Adrenal gland (tissue), 5 donors: ENCODE results near the gene IKZF4.
"Not testable (repeated sequence)": the region's sequence is repeated elsewhere in the genome, so short reads cannot be mapped to it uniquely, and the experiment has no call there.

Experiments used
- POLR2A ChIP-seq, 2 donors: fragments of 450-650 bp; IDR thresholded peaks; one replicate each; pipeline ENCODE4 v1.6.1; 2017; ENCODE audit warnings: antibody characterized with exemption in 2 of 2, mild to moderate bottlenecking in 2 of 2, moderate library complexity in 1 of 2
- TF ChIP-seq, protein P1 (sequence below), 6 experiments: fragments of 450-650 bp in 4 of 6; fragments of 200-600 bp in 2 of 6; sonication (generic) in 1 of 6; IDR thresholded peaks; 1 replicate in 5 of 6; 2 replicates in 1 of 6; pipeline versions ENCODE4 v1.5.1 to v1.8.0; 2016 to 2021; ENCODE audit warnings: antibody characterized with exemption in 6 of 6, mild to moderate bottlenecking in 2 of 6, moderate library complexity in 1 of 6
- donor health status: DM: no; HTN: no; CAD: no.

DNA sequence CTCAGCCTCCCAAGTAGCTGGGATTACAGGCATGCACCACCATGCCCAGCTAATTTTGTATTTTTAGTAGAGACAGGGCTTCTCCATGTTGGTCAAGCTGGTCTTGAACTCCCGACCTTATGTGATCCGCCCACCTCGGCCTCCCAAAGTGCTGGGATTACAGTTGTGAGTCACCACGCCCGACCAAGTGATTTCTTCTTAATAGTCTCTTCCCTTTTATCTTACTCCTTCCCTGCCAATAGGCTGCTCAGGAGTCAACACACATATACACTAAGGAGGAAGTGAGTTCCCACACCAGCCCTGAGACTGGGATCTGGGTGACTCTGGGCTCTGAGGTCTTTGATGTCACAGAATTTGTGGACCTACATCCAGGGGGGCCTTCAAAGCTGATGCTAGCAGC lies 17.5 kb upstream of the IKZF4 start:
- TF ChIP-seq POLR2A (IDR thresholded peaks at IDR 0.05) = not testable (repeated sequence)
- TF ChIP-seq, protein P1, sequence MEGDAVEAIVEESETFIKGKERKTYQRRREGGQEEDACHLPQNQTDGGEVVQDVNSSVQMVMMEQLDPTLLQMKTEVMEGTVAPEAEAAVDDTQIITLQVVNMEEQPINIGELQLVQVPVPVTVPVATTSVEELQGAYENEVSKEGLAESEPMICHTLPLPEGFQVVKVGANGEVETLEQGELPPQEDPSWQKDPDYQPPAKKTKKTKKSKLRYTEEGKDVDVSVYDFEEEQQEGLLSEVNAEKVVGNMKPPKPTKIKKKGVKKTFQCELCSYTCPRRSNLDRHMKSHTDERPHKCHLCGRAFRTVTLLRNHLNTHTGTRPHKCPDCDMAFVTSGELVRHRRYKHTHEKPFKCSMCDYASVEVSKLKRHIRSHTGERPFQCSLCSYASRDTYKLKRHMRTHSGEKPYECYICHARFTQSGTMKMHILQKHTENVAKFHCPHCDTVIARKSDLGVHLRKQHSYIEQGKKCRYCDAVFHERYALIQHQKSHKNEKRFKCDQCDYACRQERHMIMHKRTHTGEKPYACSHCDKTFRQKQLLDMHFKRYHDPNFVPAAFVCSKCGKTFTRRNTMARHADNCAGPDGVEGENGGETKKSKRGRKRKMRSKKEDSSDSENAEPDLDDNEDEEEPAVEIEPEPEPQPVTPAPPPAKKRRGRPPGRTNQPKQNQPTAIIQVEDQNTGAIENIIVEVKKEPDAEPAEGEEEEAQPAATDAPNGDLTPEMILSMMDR (IDR thresholded peaks at IDR 0.05) = not testable (repeated sequence)
